ENCODE results near the gene FLYWCH1. TPM values are rescaled to one million over a fixed set of nuclear protein-coding genes. Genes with fewer than 3 reads are reported as not detected.

The FLYWCH1 gene
- polyA plus RNA-seq, 3 donors, result 5.0 to 42.7 (median 7.1) TPM

GRCh38 chr16:2867987-2868789, 43.5 kb upstream of the FLYWCH1 start:
- H3K36me3 ChIP-seq (replicated peaks in 1 of 2; ENCODE audit: control insufficient read depth in 1 of 2, insufficient read depth in 2 of 2, low read length in 2 of 2), result no peaks in the 10 kb centered on the region
- H3K4me2 ChIP-seq (replicated peaks; ENCODE audit: extremely low read depth, low read length, poor library complexity, severe bottlenecking), result peak overlapping the region; percentile 78
- H3K27me3 ChIP-seq (ENCODE audit: control insufficient read depth in 2 of 2, insufficient read depth in 2 of 2, low read length in 2 of 2), result no peaks in the 10 kb centered on the region
- no peaks in the 10 kb centered on the region for H4K20me1 ChIP-seq (ENCODE audit: insufficient read depth, low read length)
- no peaks in the 10 kb centered on the region for H3K79me2 ChIP-seq (ENCODE audit: insufficient read depth, low read length)
- WGBS (ENCODE audit: insufficient coverage), result 0% methylated on average over 38 of the region's 45 CpGs
- peaks cover 15% of the 10 kb centered on the region in 2 donors for H3K4me1 ChIP-seq (ENCODE audit: control insufficient read depth in 1 of 2, insufficient read depth in 2 of 2, low read length in 2 of 2)
- Mint-ChIP-seq H3K4me1 (peaks cover 11% of the 10 kb centered on the region), H3K27me3 (ENCODE audit: low read depth in 3 of 3) (peaks cover 5 to 8% (median 6%) of the 10 kb centered on the region in 3 donors), H3K9me3 (peaks cover 0 to 1% (median 0%) of the 10 kb centered on the region in 7 donors), H3K4me3 (peak overlapping the region; percentile 89 to 93), H3K27ac (peak overlapping the region; percentile 95 to 96 (median 96)), H3K36me3 (no peaks in the 10 kb centered on the region)
- TF ChIP-seq CTCF (IDR thresholded peaks at IDR 0.05), result peak; percentile 98
- DNase-seq, result peak; percentile 89 to 97 (median 95)
- H2AFZ ChIP-seq (ENCODE audit: insufficient read depth, low read depth, low read length, poor library complexity, severe bottlenecking), result peak overlapping the region; percentile 93
- no peaks in the 10 kb centered on the region for H3K9me3 ChIP-seq (replicated peaks in 1 of 2; ENCODE audit: control insufficient read depth in 1 of 2, insufficient read depth in 1 of 2, low read length in 2 of 2)
- H3K9ac ChIP-seq (ENCODE audit: insufficient read depth, low read length, poor library complexity, severe bottlenecking), result peak overlapping the region; percentile 74
- H3K4me3 ChIP-seq (replicated peaks in 1 of 3; ENCODE audit: low read depth in 2 of 3, low read length in 3 of 3), result peak overlapping the region; percentile 39 to 77 (median 64)
- H3K27ac ChIP-seq (ENCODE audit: low read depth in 1 of 2, low read length in 2 of 2), result peak overlapping the region; percentile 88 to 90
- intact Hi-C loops (cut with micrococcal nuclease), result loop anchor here in 1 of 2 donors (1.0 kb wide), 1 partner anchor 29 kb away; no protein-coding TSS in a partner anchor

- no peak overlapping the region for H3K27ac Mint-ChIP-seq
- H3K79me2 ChIP-seq (ENCODE audit: insufficient read depth, low read length), result no peaks in the 10 kb centered on the region
- no peak overlapping the region for H3K4me2 ChIP-seq (replicated peaks; ENCODE audit: extremely low read depth, low read length, poor library complexity, severe bottlenecking)
- no peak for TF ChIP-seq CTCF (IDR thresholded peaks at IDR 0.05)
- H3K9me3 ChIP-seq (replicated peaks in 1 of 2; ENCODE audit: control insufficient read depth in 1 of 2, insufficient read depth in 1 of 2, low read length in 2 of 2), result no peaks in the 10 kb centered on the region
- H3K36me3 Mint-ChIP-seq, result no peaks in the 10 kb centered on the region
- no peak overlapping the region for H3K9ac ChIP-seq (ENCODE audit: insufficient read depth, low read length, poor library complexity, severe bottlenecking)
- peaks cover 0 to 1% (median 0%) of the 10 kb centered on the region in 7 donors for H3K9me3 Mint-ChIP-seq
- no CpG with 5 or more reads among the region's 6 CpGs for WGBS (ENCODE audit: insufficient coverage)
- H3K27me3 ChIP-seq (ENCODE audit: control insufficient read depth in 2 of 2, insufficient read depth in 2 of 2, low read length in 2 of 2), result no peaks in the 10 kb centered on the region
- H3K27ac ChIP-seq (ENCODE audit: low read depth in 1 of 2, low read length in 2 of 2), result no peak overlapping the region
- H3K4me1 ChIP-seq (ENCODE audit: control insufficient read depth in 1 of 2, insufficient read depth in 2 of 2, low read length in 2 of 2), result peaks cover 19% of the 10 kb centered on the region in 2 donors
- H3K4me1 Mint-ChIP-seq, result peaks cover 17% of the 10 kb centered on the region
- no peak overlapping the region for H2AFZ ChIP-seq (ENCODE audit: insufficient read depth, low read depth, low read length, poor library complexity, severe bottlenecking)
- H3K36me3 ChIP-seq (replicated peaks in 1 of 2; ENCODE audit: control insufficient read depth in 1 of 2, insufficient read depth in 2 of 2, low read length in 2 of 2), result no peaks in the 10 kb centered on the region
- H3K4me3 Mint-ChIP-seq, result no peak overlapping the region
- intact Hi-C loops (cut with micrococcal nuclease), result loop anchor here in 1 of 2 donors (5.0 kb wide), 1 partner anchor 35 kb away; no protein-coding TSS in a partner anchor
- DNase-seq, result no peak
- peaks cover 3 to 6% (median 5%) of the 10 kb centered on the region in 3 donors for H3K27me3 Mint-ChIP-seq (ENCODE audit: low read depth in 3 of 3)
- no peaks in the 10 kb centered on the region for H4K20me1 ChIP-seq (ENCODE audit: insufficient read depth, low read length)
- no peak overlapping the region for H3K4me3 ChIP-seq (replicated peaks in 1 of 3; ENCODE audit: low read depth in 2 of 3, low read length in 3 of 3)
Measured at GRCh38 chr16:2871926-2872325, 39.8 kb upstream of the FLYWCH1 start.

Measured in CD14-positive monocyte (primary cell).